Measurements from ENCODE around the gene MRAP2.

Gene MRAP2

DNA sequence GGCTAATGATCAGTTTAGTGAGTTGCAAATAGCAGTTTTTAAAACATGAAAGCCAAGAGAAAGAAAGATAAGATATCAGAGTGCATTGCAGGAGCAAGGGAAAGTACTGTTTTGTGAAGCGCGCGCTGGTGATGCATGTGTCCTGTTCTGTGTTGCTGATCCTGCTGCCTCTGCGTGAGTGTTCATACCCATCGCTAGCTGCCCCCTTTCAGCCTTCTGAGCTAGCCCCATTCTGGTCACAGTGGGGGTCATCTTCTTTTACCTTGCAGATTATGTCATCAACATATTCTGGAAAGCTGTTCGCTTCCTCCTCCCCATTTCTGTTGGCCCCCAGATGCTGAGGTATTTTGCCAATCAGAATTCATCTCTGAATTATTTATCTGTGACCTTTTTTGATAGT, 1.9 kb downstream of the MRAP2 start:
- no peak for DNase-seq (ENCODE audit: extremely low read depth, insufficient read length)
- peaks cover 2% of the 10 kb centered on the region for H3K27me3 ChIP-seq (replicated peaks; ENCODE audit: control insufficient read depth, insufficient read depth, low read length)
- TF ChIP-seq, protein P1, sequence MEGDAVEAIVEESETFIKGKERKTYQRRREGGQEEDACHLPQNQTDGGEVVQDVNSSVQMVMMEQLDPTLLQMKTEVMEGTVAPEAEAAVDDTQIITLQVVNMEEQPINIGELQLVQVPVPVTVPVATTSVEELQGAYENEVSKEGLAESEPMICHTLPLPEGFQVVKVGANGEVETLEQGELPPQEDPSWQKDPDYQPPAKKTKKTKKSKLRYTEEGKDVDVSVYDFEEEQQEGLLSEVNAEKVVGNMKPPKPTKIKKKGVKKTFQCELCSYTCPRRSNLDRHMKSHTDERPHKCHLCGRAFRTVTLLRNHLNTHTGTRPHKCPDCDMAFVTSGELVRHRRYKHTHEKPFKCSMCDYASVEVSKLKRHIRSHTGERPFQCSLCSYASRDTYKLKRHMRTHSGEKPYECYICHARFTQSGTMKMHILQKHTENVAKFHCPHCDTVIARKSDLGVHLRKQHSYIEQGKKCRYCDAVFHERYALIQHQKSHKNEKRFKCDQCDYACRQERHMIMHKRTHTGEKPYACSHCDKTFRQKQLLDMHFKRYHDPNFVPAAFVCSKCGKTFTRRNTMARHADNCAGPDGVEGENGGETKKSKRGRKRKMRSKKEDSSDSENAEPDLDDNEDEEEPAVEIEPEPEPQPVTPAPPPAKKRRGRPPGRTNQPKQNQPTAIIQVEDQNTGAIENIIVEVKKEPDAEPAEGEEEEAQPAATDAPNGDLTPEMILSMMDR (IDR thresholded peaks at IDR 0.05; ENCODE audit: insufficient read depth, low read length, poor library complexity, severe bottlenecking) = no peak
- H3K36me3 ChIP-seq (ENCODE audit: control insufficient read depth, insufficient read depth, low read length) = no peaks in the 10 kb centered on the region
- no peak overlapping the region for H3K4me3 ChIP-seq (replicated peaks; ENCODE audit: low read depth, low read length)

DNA sequence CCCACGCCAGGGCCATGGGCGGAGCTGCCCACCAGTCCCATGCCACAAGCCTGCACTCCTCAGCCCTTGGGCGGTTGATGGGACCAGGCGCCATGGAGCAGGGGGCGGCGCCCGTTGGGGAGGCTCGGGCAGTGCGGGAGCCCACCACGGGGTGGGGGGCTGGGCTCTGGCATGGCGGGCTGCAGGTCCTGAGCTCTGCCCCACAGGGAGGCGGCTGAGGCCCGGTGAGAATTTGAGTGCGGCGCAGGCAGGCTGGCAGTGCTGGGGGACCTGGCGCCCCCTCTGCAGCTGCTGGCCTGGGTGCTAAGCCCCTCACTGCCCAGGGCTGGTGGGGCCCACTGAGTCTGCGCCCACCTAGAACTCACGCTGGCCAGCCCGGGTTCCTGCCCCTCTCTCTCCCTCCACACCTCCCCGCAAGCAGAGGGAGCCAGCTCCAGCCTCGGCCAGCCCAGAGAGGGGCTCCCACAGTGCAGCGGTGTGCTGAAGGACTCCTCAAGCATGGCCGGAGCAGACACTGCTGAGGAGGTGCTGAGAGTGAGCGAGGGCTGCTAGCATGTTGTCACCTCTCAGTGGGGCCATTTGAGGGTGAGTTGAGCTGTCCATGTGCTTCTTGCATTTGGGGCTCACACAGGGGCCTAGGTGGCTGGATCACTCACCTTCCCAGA, 4.0 kb downstream of the MRAP2 start:
- TF ChIP-seq, protein P1 (IDR thresholded peaks at IDR 0.05; ENCODE audit: insufficient read depth, low read length, poor library complexity, severe bottlenecking) = no peak
- no peaks in the 10 kb centered on the region for H3K36me3 ChIP-seq (ENCODE audit: control insufficient read depth, insufficient read depth, low read length)

DNA sequence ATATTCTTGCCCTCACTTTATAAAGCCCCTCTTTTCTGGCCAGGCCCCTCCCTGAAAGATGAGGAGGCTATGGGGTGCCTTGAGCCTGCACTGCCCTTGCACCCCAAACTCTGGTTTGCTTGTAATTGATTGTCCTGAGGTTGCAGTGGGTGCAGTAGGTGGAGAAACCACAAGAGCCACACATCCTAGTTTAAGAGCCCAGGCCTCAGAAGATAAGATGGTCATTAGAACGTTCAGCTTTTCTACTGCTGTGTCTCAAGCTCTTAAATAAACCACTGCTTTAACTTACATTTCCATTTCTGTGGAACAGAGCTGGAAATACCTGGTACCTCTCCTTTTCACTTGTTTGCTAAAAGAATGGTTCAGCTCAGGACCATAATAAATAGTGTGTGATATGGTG, 9.0 kb downstream of the MRAP2 start:
- DNase-seq (ENCODE audit: extremely low read depth, insufficient read length) = no peak
- Histone ChIP-seq H3K4me3 (replicated peaks; ENCODE audit: low read depth, low read length) (no peak overlapping the region), H3K27me3 (replicated peaks; ENCODE audit: control insufficient read depth, insufficient read depth, low read length) (no peaks in the 10 kb centered on the region), H3K36me3 (ENCODE audit: control insufficient read depth, insufficient read depth, low read length) (no peaks in the 10 kb centered on the region)
- TF ChIP-seq, protein P1 (IDR thresholded peaks at IDR 0.05; ENCODE audit: insufficient read depth, low read length, poor library complexity, severe bottlenecking) = no peak

More for the DNA sequence above, 4.0 kb downstream of the MRAP2 start:
- Histone ChIP-seq H3K27me3 (replicated peaks; ENCODE audit: control insufficient read depth, insufficient read depth, low read length) (peaks cover 2% of the 10 kb centered on the region), H3K4me3 (replicated peaks; ENCODE audit: low read depth, low read length) (no peak overlapping the region)
- DNase-seq (ENCODE audit: extremely low read depth, insufficient read length) = no peak

DNA sequence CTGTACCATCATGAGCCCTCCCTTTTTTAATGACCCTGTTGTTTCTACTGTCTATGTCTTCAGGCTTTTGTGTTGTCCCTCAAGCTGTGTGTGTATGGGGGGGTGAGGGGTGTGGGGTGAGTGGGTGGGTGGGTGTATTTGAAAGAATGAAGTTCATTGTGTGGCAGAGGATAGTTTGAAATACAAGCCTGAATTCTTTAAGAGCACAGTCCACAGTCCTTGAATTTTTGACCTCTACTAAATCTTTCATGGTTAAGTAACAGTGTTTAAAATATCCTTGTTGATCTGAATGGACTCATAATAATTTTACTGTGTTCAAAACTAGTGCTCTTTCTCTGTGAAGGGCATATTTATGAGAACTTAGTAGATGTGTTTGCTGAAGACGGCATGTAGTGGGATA, 10.0 kb downstream of the MRAP2 start:
- Histone ChIP-seq H3K4me3 (replicated peaks; ENCODE audit: low read depth, low read length) (no peak overlapping the region), H3K36me3 (ENCODE audit: control insufficient read depth, insufficient read depth, low read length) (no peaks in the 10 kb centered on the region), H3K27me3 (replicated peaks; ENCODE audit: control insufficient read depth, insufficient read depth, low read length) (no peaks in the 10 kb centered on the region)
- DNase-seq (ENCODE audit: extremely low read depth, insufficient read length) = no peak
- TF ChIP-seq, protein P1 (IDR thresholded peaks at IDR 0.05; ENCODE audit: insufficient read depth, low read length, poor library complexity, severe bottlenecking) = no peak

DNA sequence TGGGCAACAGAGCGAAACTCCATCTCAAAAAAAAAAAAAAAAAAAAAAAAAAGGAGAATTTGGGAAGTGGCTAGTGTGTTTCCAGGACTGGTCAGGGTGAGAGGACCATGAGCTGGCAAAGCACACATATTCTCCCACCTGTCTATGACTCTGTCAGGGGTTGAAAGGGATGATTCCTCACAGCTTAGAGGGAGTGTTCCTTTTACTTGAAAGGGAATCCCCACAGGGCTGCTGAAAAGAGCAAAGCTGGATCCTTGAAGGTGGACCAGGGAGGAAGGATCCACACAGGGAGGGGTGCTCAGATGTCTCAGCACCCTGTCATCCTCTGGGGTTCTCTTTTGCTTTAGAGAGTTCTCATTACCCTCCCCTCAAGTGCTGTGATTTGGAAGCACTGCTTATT, 13.2 kb downstream of the MRAP2 start:
- TF ChIP-seq, protein P1 (IDR thresholded peaks at IDR 0.05; ENCODE audit: insufficient read depth, low read length, poor library complexity, severe bottlenecking) = no peak
- no peaks in the 10 kb centered on the region for H3K36me3 ChIP-seq (ENCODE audit: control insufficient read depth, insufficient read depth, low read length)
- H3K27me3 ChIP-seq (replicated peaks; ENCODE audit: control insufficient read depth, insufficient read depth, low read length) = no peaks in the 10 kb centered on the region; the same call in none of the 2 replicates
- no peak for DNase-seq (ENCODE audit: extremely low read depth, insufficient read length)
- no peak overlapping the region for H3K4me3 ChIP-seq (replicated peaks; ENCODE audit: low read depth, low read length)

DNA sequence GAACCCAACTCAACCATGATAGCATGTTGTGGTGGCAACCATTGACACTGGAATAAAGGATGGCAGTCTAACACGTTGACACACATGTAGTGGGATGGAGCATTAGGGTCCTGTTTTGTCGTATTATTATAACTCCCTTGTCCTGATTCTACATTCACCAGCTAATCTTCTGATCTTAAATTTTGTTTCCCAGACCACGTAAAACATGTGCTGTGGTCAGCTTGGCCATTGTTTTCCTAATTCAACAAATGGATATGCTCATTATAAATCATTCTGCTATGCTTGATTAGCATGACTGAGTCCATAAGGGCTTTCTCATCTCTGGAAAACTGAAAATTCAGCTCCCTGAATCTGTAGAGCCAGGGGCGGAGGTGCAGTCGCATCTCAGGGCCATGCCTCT, 15.0 kb downstream of the MRAP2 start:
- no peak overlapping the region for H3K4me3 ChIP-seq (replicated peaks; ENCODE audit: low read depth, low read length)
- H3K27me3 ChIP-seq (replicated peaks; ENCODE audit: control insufficient read depth, insufficient read depth, low read length) = no peaks in the 10 kb centered on the region; the same call in none of the 2 replicates
- no peaks in the 10 kb centered on the region for H3K36me3 ChIP-seq (ENCODE audit: control insufficient read depth, insufficient read depth, low read length)
- TF ChIP-seq, protein P1 (IDR thresholded peaks at IDR 0.05; ENCODE audit: insufficient read depth, low read length, poor library complexity, severe bottlenecking) = no peak
- no peak for DNase-seq (ENCODE audit: extremely low read depth, insufficient read length)

All from GM06990 (cell line).